Measurements from ENCODE around the gene STRADB. TPM values are rescaled to one million over a fixed set of nuclear protein-coding genes. Genes with fewer than 3 reads are reported as not detected.

STRADB gene
- total and polyA plus RNA-seq, 2 experiments from 2014 or later = 35.9 to 37.1 TPM

DNA sequence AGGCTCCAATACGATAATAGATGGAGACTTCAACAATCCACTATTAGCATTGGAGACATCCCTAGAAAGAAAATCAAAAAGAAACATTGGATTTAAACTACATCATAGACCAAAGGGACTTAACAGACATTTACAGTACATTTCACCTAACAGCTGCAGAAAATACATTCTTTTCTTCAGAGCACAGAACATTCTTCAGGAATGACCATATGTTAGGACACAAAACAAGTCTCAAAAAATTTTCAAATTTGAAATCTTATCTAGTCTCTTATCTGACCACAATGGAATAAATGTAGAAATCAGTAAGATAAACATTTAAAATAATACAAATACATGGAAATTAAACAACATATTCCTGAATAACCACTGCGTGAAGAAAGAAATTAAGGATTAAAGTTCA is 68.7 kb downstream of the STRADB start:
- DNase-seq (ENCODE audit: low spot score) = no peak
- Mint-ChIP-seq H3K9me3 (no peaks in the 10 kb centered on the region; the same call in 2 of the 3 replicates), H3K36me3 (ENCODE audit: low read depth) (no peaks in the 10 kb centered on the region), H3K27me3 (ENCODE audit: insufficient read depth, low read depth, poor library complexity) (peaks cover 7% of the 10 kb centered on the region), H3K27ac (no peak overlapping the region), H3K4me3 (no peak overlapping the region), H3K4me1 (no peaks in the 10 kb centered on the region)
- no peak for ATAC-seq
- Histone ChIP-seq H2AFZ (no peak overlapping the region), H3K79me2 (replicated peaks; ENCODE audit: insufficient read depth) (no peaks in the 10 kb centered on the region), H3K4me3 (no peak overlapping the region), H3F3A (replicated peaks; ENCODE audit: low read depth) (no peaks in the 10 kb centered on the region), H3K4me2 (no peak overlapping the region), H4K20me1 (replicated peaks; ENCODE audit: insufficient read depth) (no peaks in the 10 kb centered on the region), H3K27me3 (ENCODE audit: insufficient read depth) (no peaks in the 10 kb centered on the region), H3K27ac (ENCODE audit: low read depth) (no peak overlapping the region), H3K4me1 (ENCODE audit: insufficient read depth) (no peaks in the 10 kb centered on the region), H3K36me3 (ENCODE audit: insufficient read depth) (no peaks in the 10 kb centered on the region), H3K9me2 (ENCODE audit: insufficient read depth) (peaks cover 5% of the 10 kb centered on the region)
- TF ChIP-seq, protein P1, sequence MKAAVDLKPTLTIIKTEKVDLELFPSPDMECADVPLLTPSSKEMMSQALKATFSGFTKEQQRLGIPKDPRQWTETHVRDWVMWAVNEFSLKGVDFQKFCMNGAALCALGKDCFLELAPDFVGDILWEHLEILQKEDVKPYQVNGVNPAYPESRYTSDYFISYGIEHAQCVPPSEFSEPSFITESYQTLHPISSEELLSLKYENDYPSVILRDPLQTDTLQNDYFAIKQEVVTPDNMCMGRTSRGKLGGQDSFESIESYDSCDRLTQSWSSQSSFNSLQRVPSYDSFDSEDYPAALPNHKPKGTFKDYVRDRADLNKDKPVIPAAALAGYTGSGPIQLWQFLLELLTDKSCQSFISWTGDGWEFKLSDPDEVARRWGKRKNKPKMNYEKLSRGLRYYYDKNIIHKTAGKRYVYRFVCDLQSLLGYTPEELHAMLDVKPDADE (IDR thresholded peaks at IDR 0.05) = no peak
- TF ChIP-seq, protein P2, sequence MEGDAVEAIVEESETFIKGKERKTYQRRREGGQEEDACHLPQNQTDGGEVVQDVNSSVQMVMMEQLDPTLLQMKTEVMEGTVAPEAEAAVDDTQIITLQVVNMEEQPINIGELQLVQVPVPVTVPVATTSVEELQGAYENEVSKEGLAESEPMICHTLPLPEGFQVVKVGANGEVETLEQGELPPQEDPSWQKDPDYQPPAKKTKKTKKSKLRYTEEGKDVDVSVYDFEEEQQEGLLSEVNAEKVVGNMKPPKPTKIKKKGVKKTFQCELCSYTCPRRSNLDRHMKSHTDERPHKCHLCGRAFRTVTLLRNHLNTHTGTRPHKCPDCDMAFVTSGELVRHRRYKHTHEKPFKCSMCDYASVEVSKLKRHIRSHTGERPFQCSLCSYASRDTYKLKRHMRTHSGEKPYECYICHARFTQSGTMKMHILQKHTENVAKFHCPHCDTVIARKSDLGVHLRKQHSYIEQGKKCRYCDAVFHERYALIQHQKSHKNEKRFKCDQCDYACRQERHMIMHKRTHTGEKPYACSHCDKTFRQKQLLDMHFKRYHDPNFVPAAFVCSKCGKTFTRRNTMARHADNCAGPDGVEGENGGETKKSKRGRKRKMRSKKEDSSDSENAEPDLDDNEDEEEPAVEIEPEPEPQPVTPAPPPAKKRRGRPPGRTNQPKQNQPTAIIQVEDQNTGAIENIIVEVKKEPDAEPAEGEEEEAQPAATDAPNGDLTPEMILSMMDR (conservative IDR thresholded peaks at IDR 0.05; ENCODE audit: low read depth in 2 of 2) = no peak
- no peak for TF ChIP-seq NANOG (IDR thresholded peaks at IDR 0.05; ENCODE audit: borderline replicate concordance)
- TF ChIP-seq, protein P3, sequence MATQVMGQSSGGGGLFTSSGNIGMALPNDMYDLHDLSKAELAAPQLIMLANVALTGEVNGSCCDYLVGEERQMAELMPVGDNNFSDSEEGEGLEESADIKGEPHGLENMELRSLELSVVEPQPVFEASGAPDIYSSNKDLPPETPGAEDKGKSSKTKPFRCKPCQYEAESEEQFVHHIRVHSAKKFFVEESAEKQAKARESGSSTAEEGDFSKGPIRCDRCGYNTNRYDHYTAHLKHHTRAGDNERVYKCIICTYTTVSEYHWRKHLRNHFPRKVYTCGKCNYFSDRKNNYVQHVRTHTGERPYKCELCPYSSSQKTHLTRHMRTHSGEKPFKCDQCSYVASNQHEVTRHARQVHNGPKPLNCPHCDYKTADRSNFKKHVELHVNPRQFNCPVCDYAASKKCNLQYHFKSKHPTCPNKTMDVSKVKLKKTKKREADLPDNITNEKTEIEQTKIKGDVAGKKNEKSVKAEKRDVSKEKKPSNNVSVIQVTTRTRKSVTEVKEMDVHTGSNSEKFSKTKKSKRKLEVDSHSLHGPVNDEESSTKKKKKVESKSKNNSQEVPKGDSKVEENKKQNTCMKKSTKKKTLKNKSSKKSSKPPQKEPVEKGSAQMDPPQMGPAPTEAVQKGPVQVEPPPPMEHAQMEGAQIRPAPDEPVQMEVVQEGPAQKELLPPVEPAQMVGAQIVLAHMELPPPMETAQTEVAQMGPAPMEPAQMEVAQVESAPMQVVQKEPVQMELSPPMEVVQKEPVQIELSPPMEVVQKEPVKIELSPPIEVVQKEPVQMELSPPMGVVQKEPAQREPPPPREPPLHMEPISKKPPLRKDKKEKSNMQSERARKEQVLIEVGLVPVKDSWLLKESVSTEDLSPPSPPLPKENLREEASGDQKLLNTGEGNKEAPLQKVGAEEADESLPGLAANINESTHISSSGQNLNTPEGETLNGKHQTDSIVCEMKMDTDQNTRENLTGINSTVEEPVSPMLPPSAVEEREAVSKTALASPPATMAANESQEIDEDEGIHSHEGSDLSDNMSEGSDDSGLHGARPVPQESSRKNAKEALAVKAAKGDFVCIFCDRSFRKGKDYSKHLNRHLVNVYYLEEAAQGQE (IDR thresholded peaks at IDR 0.05; ENCODE audit: unreplicated experiment) = no peak
- TF ChIP-seq EZH2phosphoT487 (IDR thresholded peaks at IDR 0.05; ENCODE audit: unreplicated experiment) = no peak

DNA sequence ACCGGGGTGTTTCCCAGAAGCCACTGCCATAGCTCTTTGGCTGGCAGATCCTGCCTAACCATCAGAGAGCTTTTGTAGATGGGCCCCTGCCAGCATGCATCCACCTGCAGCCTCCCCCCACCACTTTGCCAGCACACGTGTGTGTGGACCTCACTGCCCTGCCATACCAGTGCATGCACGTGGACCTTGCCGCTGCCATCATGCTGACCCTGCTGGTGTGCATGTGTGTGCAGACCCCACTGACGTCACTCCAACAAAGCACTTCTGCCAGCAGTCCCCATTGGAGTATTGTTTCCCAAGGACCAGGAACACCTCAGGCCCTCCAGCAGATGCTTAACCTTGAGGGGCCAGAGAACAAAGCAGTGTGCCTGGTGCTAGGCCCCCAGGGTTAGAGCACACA is 71.4 kb downstream of the STRADB start:
- Histone ChIP-seq H4K20me1 (replicated peaks; ENCODE audit: insufficient read depth) (no peaks in the 10 kb centered on the region), H3K4me2 (no peak overlapping the region), H3K36me3 (ENCODE audit: insufficient read depth) (no peaks in the 10 kb centered on the region), H2AFZ (no peak overlapping the region), H3F3A (replicated peaks; ENCODE audit: low read depth) (no peaks in the 10 kb centered on the region), H3K27ac (ENCODE audit: low read depth) (no peak overlapping the region), H3K4me3 (no peak overlapping the region), H3K79me2 (replicated peaks; ENCODE audit: insufficient read depth) (no peaks in the 10 kb centered on the region), H3K27me3 (ENCODE audit: insufficient read depth) (no peaks in the 10 kb centered on the region), H3K4me1 (ENCODE audit: insufficient read depth) (no peaks in the 10 kb centered on the region), H3K9me2 (ENCODE audit: insufficient read depth) (peaks cover 5% of the 10 kb centered on the region)
- DNase-seq (ENCODE audit: low spot score) (no peak), ATAC-seq (no peak)
- Mint-ChIP-seq H3K36me3 (ENCODE audit: low read depth) (no peaks in the 10 kb centered on the region), H3K9me3 (no peaks in the 10 kb centered on the region; the same call in 2 of the 3 replicates), H3K4me3 (no peak overlapping the region), H3K27me3 (ENCODE audit: insufficient read depth, low read depth, poor library complexity) (peaks cover 7% of the 10 kb centered on the region), H3K27ac (no peak overlapping the region), H3K4me1 (no peaks in the 10 kb centered on the region)
- TF ChIP-seq EZH2phosphoT487 (IDR thresholded peaks at IDR 0.05; ENCODE audit: unreplicated experiment) = no peak
